ENCODE results near the gene CCDC85A.

- no peak for TF ChIP-seq CTCF (conservative IDR thresholded peaks at IDR 0.05; ENCODE audit: low read depth, low read length)
- no peak for TF ChIP-seq POLR2A (IDR thresholded peaks at IDR 0.05; ENCODE audit: low read depth, low read length)
- TF ChIP-seq MXI1 (IDR thresholded peaks at IDR 0.05; ENCODE audit: borderline replicate concordance, low read depth, low read length) = no peak
- TF ChIP-seq CEBPB (IDR thresholded peaks at IDR 0.05; ENCODE audit: low read depth, low read length) = no peak
- no peak for TF ChIP-seq USF2 (IDR thresholded peaks at IDR 0.05; ENCODE audit: low read depth, low read length)
- no peak for TF ChIP-seq SMC3 (IDR thresholded peaks at IDR 0.05; ENCODE audit: low read depth, low read length)
- TF ChIP-seq MAZ (IDR thresholded peaks at IDR 0.05; ENCODE audit: borderline replicate concordance, low read depth, low read length) = no peak
- TF ChIP-seq RFX5 (IDR thresholded peaks at IDR 0.05; ENCODE audit: low read depth, low read length) = no peak
- no peak for TF ChIP-seq FOS (IDR thresholded peaks at IDR 0.05; ENCODE audit: low read depth, low read length)
- no peak for TF ChIP-seq BHLHE40 (IDR thresholded peaks at IDR 0.05; ENCODE audit: low read depth, low read length)
- TF ChIP-seq RAD21 (IDR thresholded peaks at IDR 0.05; ENCODE audit: low read length) = no peak
- TF ChIP-seq RCOR1 (IDR thresholded peaks at IDR 0.05; ENCODE audit: insufficient replicate concordance, low read length) = no peak
Observed at GRCh38 chr2:56211048-56211447, 27.3 kb downstream of the CCDC85A start.

Measured in IMR-90 (cell line).